AG04450 (cell line): Measurements from ENCODE around the gene LRRC8A. TPM values are rescaled to one million over a fixed set of nuclear protein-coding genes. Genes with fewer than 3 reads are reported as not detected.
A peak's percentile ranks its signal among the peaks of the same experiment; 100 is the strongest.

Experiments
- CTCF ChIA-PET: fragments of 300-600, 350-600 bp; formaldehyde crosslinking; extraction: SDS; loops from one replicate; lab custom pipeline; 2022; ENCODE audit warnings: antibody characterized with exemption, inconsistent platforms; lab: Charles Lee
- POLR2A ChIA-PET: fragments of 350-600 bp; formaldehyde crosslinking; extraction: SDS; loops from one replicate; lab custom pipeline; 2021; ENCODE audit warnings: antibody characterized with exemption, inconsistent platforms; lab: Yijun Ruan, JAX
- DNase-seq: peaks from one replicate; pipeline ENCODE4 v3.0.0-alpha.2; 2011; ENCODE audit warnings: low read depth, low spot score
- H3K27ac ChIP-seq: one replicate; pipeline ENCODE4 v1.5.1; 2012; ENCODE audit warnings: low read depth, low read length, control low read depth
- H3K27me3 ChIP-seq: one replicate; pipeline ENCODE4 v1.6.0; 2012; ENCODE audit warnings: low read length; ENCODE audit not compliant: control insufficient read depth, insufficient read depth
- H3K4me3 ChIP-seq: 2 replicates; pipeline ENCODE4 v1.5.1; 2011; ENCODE audit warnings: mild to moderate bottlenecking, low read depth, low read length, control low read depth
- H3K9me3 ChIP-seq: 2 replicates; pipeline ENCODE4 v1.5.1; 2012; ENCODE audit warnings: low read length; ENCODE audit not compliant: control insufficient read depth, insufficient read depth
- polyA plus RNA-seq: library from polyadenylated mRNA; depleted of rRNA; stranded (reverse); fragments of >200 nt; gene quantifications from 2 replicates; pipeline ENCODE4 v1.2.3, GENCODE V29; 2011
- TF ChIP-seq, protein P1 (sequence below): IDR thresholded peaks from 2 replicates; pipeline ENCODE4 v1.5.1; 2011; ENCODE audit warnings: low read depth, low read length, control low read depth, inconsistent platforms

Gene LRRC8A
- polyA plus RNA-seq, 1 experiment: 25.3 TPM

- POLR2A ChIA-PET: interaction anchor here (0.5 to 1.0 kb wide), 2 partner anchors 18 to 29 kb away, joined by 3 read pairs; no protein-coding TSS in a partner anchor
- CTCF ChIA-PET: interaction anchor here (1.4 to 1.7 kb wide), 2 partner anchors 9 to 56 kb away, joined by 3 to 4 read pairs; no protein-coding TSS in a partner anchor
These were observed 37.6 kb downstream of the LRRC8A start for GRCh38 chr9:128919402-128920089.

DNA sequence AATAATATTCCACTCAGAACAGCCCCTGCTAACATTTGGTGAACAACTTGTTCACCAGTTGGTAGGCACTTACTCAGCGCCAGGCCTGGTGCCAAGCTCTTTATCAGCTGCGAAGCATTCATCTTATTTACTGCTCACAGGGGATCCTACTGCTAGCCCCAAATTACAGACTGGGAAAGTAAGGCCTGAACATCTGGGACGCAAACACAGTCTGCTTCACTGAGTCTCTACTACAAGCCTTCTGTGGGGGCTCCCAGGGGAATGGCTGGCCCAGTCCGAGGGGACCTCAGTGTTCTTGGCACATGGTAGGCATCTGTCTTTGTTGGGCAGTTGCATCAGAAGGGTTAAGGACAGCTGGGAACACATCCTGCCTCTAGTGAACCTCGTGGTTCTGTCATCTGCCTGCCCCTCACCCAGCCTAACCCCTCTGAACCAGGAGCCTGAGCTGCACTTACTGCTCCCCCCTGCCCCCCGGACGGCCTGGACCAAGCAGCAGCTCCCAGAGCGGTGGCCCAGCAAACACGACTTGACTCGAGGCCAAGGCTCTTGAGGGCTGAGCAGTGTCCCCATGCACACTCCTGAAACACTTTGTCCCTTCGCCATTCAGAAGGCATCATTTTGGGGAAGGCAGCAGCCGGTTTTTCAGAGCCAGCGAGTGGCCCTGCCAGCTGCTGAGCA is 38.6 kb downstream of the LRRC8A start, which contains the start of gene PHYHD1:
PHYHD1 (plus strand) TSS at position 602 of the 678 bp plus-strand sequence. CDS start 1,342 bp downstream, outside the sequence.
- peak within 1 kb of the TSS; percentile 52 for H3K27ac ChIP-seq

More at GRCh38 chr9:128919402-128920089, 37.6 kb downstream of the LRRC8A start:
- H3K27me3 ChIP-seq: no peaks in the 10 kb centered on the region
- H3K4me3 ChIP-seq: no peak overlapping the region
- no peak for DNase-seq
- TF ChIP-seq, protein P1, sequence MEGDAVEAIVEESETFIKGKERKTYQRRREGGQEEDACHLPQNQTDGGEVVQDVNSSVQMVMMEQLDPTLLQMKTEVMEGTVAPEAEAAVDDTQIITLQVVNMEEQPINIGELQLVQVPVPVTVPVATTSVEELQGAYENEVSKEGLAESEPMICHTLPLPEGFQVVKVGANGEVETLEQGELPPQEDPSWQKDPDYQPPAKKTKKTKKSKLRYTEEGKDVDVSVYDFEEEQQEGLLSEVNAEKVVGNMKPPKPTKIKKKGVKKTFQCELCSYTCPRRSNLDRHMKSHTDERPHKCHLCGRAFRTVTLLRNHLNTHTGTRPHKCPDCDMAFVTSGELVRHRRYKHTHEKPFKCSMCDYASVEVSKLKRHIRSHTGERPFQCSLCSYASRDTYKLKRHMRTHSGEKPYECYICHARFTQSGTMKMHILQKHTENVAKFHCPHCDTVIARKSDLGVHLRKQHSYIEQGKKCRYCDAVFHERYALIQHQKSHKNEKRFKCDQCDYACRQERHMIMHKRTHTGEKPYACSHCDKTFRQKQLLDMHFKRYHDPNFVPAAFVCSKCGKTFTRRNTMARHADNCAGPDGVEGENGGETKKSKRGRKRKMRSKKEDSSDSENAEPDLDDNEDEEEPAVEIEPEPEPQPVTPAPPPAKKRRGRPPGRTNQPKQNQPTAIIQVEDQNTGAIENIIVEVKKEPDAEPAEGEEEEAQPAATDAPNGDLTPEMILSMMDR: no peak
- no peaks in the 10 kb centered on the region; the same call in 1 of the 2 replicates for H3K9me3 ChIP-seq
- no peak overlapping the region for H3K27ac ChIP-seq

GRCh38 chr9:128921881-128922763 is 40.2 kb downstream of the LRRC8A start:
- peak overlapping the region; percentile 52 for H3K27ac ChIP-seq

More for the DNA sequence above, 38.6 kb downstream of the LRRC8A start, which contains the start of gene PHYHD1:
- Histone ChIP-seq H3K4me3 (peak within 1 kb of the TSS; percentile 56), H3K27me3 (no peaks in the 10 kb centered on the region), H3K9me3 (no peaks in the 10 kb centered on the region; the same call in 1 of the 2 replicates)
- ChIA-PET CTCF (interaction anchor here (0.6 kb wide), 1 partner anchor 52 kb away, joined by 3 read pairs; no protein-coding TSS in a partner anchor), POLR2A (interaction anchor here (0.5 to 1.0 kb wide), 2 partner anchors 19 to 28 kb away, joined by 3 read pairs; no protein-coding TSS in a partner anchor)
- no peak for DNase-seq
- TF ChIP-seq, protein P1: no peak

GRCh38 chr9:128923493-128923883 is 41.6 kb downstream of the LRRC8A start:
- ChIA-PET POLR2A (interaction anchor here (0.7 kb wide), 1 partner anchor 115 kb away, joined by 4 read pairs; no protein-coding TSS in a partner anchor), CTCF (interaction anchor here (0.7 to 4.3 kb wide), 3 partner anchors 41 to 105 kb away, joined by 3 to 14 read pairs (median 4); partner anchors contain the start of gene ENDOG)

More at GRCh38 chr9:128921881-128922763, 40.2 kb downstream of the LRRC8A start:
- TF ChIP-seq, protein P1: peak; percentile 7; the same call in 1 of the 2 replicates
- DNase-seq: no peak
- ChIA-PET CTCF (interaction anchor here (0.8 to 4.3 kb wide), 3 partner anchors 59 to 106 kb away, joined by 3 to 14 read pairs (median 5); partner anchors contain the start of genes ENDOG and SH3GLB2), POLR2A (interaction anchor here (0.6 to 0.8 kb wide), 5 partner anchors 15 to 159 kb away, joined by 3 to 6 read pairs (median 5); partner anchors contain the start of gene DOLPP1)
- H3K9me3 ChIP-seq: no peaks in the 10 kb centered on the region
- H3K4me3 ChIP-seq: peak overlapping the region; percentile 56
- no peaks in the 10 kb centered on the region for H3K27me3 ChIP-seq

More at GRCh38 chr9:128923493-128923883, 41.6 kb downstream of the LRRC8A start:
- TF ChIP-seq, protein P1: no peak
- no peak overlapping the region for H3K27ac ChIP-seq
- no peak overlapping the region for H3K4me3 ChIP-seq
- no peak for DNase-seq
- no peaks in the 10 kb centered on the region for H3K9me3 ChIP-seq
- no peaks in the 10 kb centered on the region for H3K27me3 ChIP-seq
